ENCODE measurements around the gene ADAMTSL4. TPM values are rescaled to one million over a fixed set of nuclear protein-coding genes. Genes with fewer than 3 reads are reported as not detected.

The ADAMTSL4 gene
- total and polyA plus RNA-seq, 2 of the 8 experiments (the other 6 are each of a cell fraction or from before 2014, with no cell fraction given), result 4.2 to 5.4 TPM

GRCh38 chr1:150578272-150579109 lies 29.3 kb downstream of the ADAMTSL4 start:
- Histone ChIP-seq H3K4me2 (ENCODE audit: insufficient read depth in 1 of 2, low read depth in 2 of 2, low read length in 2 of 2) (peak overlapping the region; percentile 72 to 78), H2BK20ac (ENCODE audit: low read length) (no peak overlapping the region), H3K18ac (ENCODE audit: extremely low read depth, low read length) (peak overlapping the region; percentile 96), H3K9ac (replicated peaks in 1 of 4; ENCODE audit: extremely low read depth in 1 of 4, low read depth in 3 of 4, low read length in 3 of 4) (peak overlapping the region; percentile 99 to 100 (median 100)), H2BK12ac (ENCODE audit: low read depth, low read length) (peak overlapping the region; percentile 99), H3K27ac (ENCODE audit: low read depth, low read length) (peak overlapping the region; percentile 98), H4K5ac (ENCODE audit: insufficient read length, low read depth, low read length) (peak overlapping the region; percentile 94), H2AFZ (ENCODE audit: low read length) (no peak overlapping the region), H4K20me1 (replicated peaks in 1 of 2; ENCODE audit: control insufficient read depth in 1 of 2, insufficient read depth in 2 of 2, low read length in 2 of 2) (peaks cover 29 to 33% of the 10 kb centered on the region in 2 experiments), H3K4me3 (ENCODE audit: extremely low read depth in 1 of 4, insufficient read depth in 2 of 4, low read depth in 3 of 4, low read length in 4 of 4) (peak overlapping the region; percentile 100), H3K27me3 (replicated peaks in 1 of 4; ENCODE audit: control insufficient read depth in 3 of 4, extremely low read depth in 1 of 4, insufficient read depth in 3 of 4, low read length in 3 of 4) (no peaks in the 10 kb centered on the region), H4K8ac (ENCODE audit: extremely low read depth, insufficient read depth, low read length) (peak overlapping the region; percentile 98), H2BK5ac (ENCODE audit: low read depth, low read length) (peak overlapping the region; percentile 100), H3K14ac (ENCODE audit: insufficient read length) (no peak overlapping the region), H3K23me2 (ENCODE audit: low read depth, low read length) (peaks cover 9% of the 10 kb centered on the region), H3K4me1 (replicated peaks in 1 of 4; ENCODE audit: control insufficient read depth in 3 of 4, insufficient read depth in 4 of 4, low read length in 3 of 4) (peaks cover 5 to 19% (median 13%) of the 10 kb centered on the region in 4 experiments), H2AK5ac (ENCODE audit: low read depth, low read length) (peak overlapping the region; percentile 97; the same call in 1 of the 2 replicates), H3K79me1 (ENCODE audit: low read depth, low read length) (peaks cover 2% of the 10 kb centered on the region; the same call in 1 of the 2 replicates), H3K9me3 (ENCODE audit: insufficient read depth in 2 of 2, low read depth in 1 of 2, low read length in 1 of 2) (no peaks in the 10 kb centered on the region), H2BK120ac (replicated peaks; ENCODE audit: low read depth, low read length) (peak overlapping the region; percentile 24), H3K36me3 (ENCODE audit: control insufficient read depth in 2 of 4, insufficient read depth in 4 of 4, low read length in 3 of 4) (peaks cover 25 to 53% (median 35%) of the 10 kb centered on the region in 4 experiments), H3K79me2 (ENCODE audit: control insufficient read depth in 1 of 2, insufficient read depth in 2 of 2, low read length in 2 of 2) (peaks cover 38 to 54% of the 10 kb centered on the region in 2 experiments), H2BK15ac (ENCODE audit: low read length) (peak overlapping the region; percentile 83; the same call in 1 of the 2 replicates), H4K91ac (replicated peaks; ENCODE audit: insufficient read length, low read length) (peak overlapping the region; percentile 96), H3K4ac (replicated peaks; ENCODE audit: insufficient read length, low read depth, low read length) (peak overlapping the region; percentile 85), H3K56ac (replicated peaks; ENCODE audit: insufficient read length, low read depth, low read length) (peak overlapping the region; percentile 99), H3K23ac (ENCODE audit: insufficient read length) (no peak overlapping the region)
- ChIA-PET CTCF (ENCODE audit: partially characterized antibody) (interaction anchor here (0.8 to 3.5 kb wide), 3 partner anchors 9 to 18 kb away, joined by 3 to 29 read pairs (median 3); no protein-coding TSS in a partner anchor), POLR2A (ENCODE audit: partially characterized antibody) (interaction anchor here (0.6 to 43.7 kb wide), 38 partner anchors 9 to 423 kb away, joined by 3 to 1380 read pairs (median 4); partner anchors contain the start of genes ADAMTSL4, ANXA9, ARNT and ENSA)
- DNase-seq (ENCODE audit: low read depth in 1 of 2, low spot score in 2 of 2) (no peak), FAIRE-seq (no peak)
- WGBS, 2 experiments (ENCODE audit: extremely low coverage in 1 of 2, insufficient coverage in 1 of 2, insufficient read length in 1 of 2, insufficient replicate concordance in 2 of 2, low coverage in 1 of 2, low lambda C conversion rate in 2 of 2, missing lambda C conversion rate in 1 of 2), result 1% methylated on average over 43 of the region's 50 CpGs; no CpG with 5 or more reads in 1 of the 2 experiments
- TF ChIP-seq SAP30 (IDR thresholded peaks at IDR 0.05; ENCODE audit: insufficient read depth, insufficient replicate concordance, low read length), result peak; percentile 80
- peak in 1 of 2 experiments; percentile 58; a peak in 1 of 4 replicates for TF ChIP-seq SIN3A (conservative IDR thresholded peaks at IDR 0.05 in 1 of 2, IDR thresholded peaks at IDR 0.05 in 1 of 2; ENCODE audit: low read depth in 1 of 2, low read length in 2 of 2)
- TF ChIP-seq ASH2L (IDR thresholded peaks at IDR 0.05; ENCODE audit: low read length), result peak; percentile 82
- 0 out of 2 replicates have a peak, but pooled peaks have one; percentile 18 for TF ChIP-seq YY1 (IDR thresholded peaks at IDR 0.05; ENCODE audit: low read depth, low read length)
- TF ChIP-seq SP1 (IDR thresholded peaks at IDR 0.05; ENCODE audit: low read depth, low read length), result no peak
- 0 out of 2 replicates have a peak, but pooled peaks have one; percentile 11 for TF ChIP-seq GTF2F1 (IDR thresholded peaks at IDR 0.05; ENCODE audit: borderline replicate concordance, low read depth, low read length)
- TF ChIP-seq POLR2A (IDR thresholded peaks at IDR 0.05; ENCODE audit: control extremely low read depth in 1 of 2, low read depth in 2 of 2, low read length in 2 of 2), result peak; percentile 26 to 82; a peak in 2 of 3 replicates
- TF ChIP-seq CHD1 (IDR thresholded peaks at IDR 0.05; ENCODE audit: low read depth, low read length), result no peak; the same call in 1 of the 2 replicates
- peak; percentile 61 for TF ChIP-seq TAF7 (optimal IDR thresholded peaks at IDR 0.05; ENCODE audit: borderline replicate concordance, low read depth, low read length)
- TF ChIP-seq KDM5A (IDR thresholded peaks at IDR 0.05; ENCODE audit: low read length), result no peak
- TF ChIP-seq RBBP5 (IDR thresholded peaks at IDR 0.05; ENCODE audit: borderline replicate concordance, low read depth, low read length), result 0 out of 2 replicates have a peak, but pooled peaks have one; percentile 66
